ENCODE data around the gene FDX2. TPM values are rescaled to one million over a fixed set of nuclear protein-coding genes. Genes with fewer than 3 reads are reported as not detected.

Gene FDX2
- total RNA-seq, 1 experiment from 2014 or later: 21.0 TPM

- RAD21 ChIA-PET (ENCODE audit: low non-redundant PET in 1 of 2, low total read pairs in 2 of 2, uncharacterized antibody in 2 of 2, unreplicated experiment in 2 of 2): interaction anchor here in 1 of 2 experiments (0.7 kb wide), 1 partner anchor 1144 kb away, joined by 3 read pairs; no protein-coding TSS in a partner anchor
- no peak overlapping the region for H3K4me2 ChIP-seq (ENCODE audit: low read length)
- POLR2A ChIA-PET: no interaction called here
- peaks cover 24 to 32% of the 10 kb centered on the region in 2 experiments for H3K4me1 ChIP-seq (ENCODE audit: control insufficient read depth in 1 of 2, insufficient read depth in 2 of 2, low read length in 2 of 2)
- no peaks in the 10 kb centered on the region for H3K27me3 ChIP-seq (ENCODE audit: insufficient read depth, low read length)
- BruUV-seq (replicated peaks): no TSS peak
- no peaks in the 10 kb centered on the region for H3K9me2 ChIP-seq (ENCODE audit: insufficient read depth)
- peaks cover 0 to 11% of the 10 kb centered on the region in 2 experiments; a peak in 1 of 4 replicates for H3K36me3 ChIP-seq (ENCODE audit: control insufficient read depth in 1 of 2, insufficient read depth in 2 of 2, low read length in 2 of 2)
- no peak overlapping the region for H3K4me3 ChIP-seq (replicated peaks in 1 of 2; ENCODE audit: low read depth in 1 of 2, low read length in 2 of 2)
- no peak overlapping the region for H3K9ac ChIP-seq (ENCODE audit: low read length)
- DNase-seq (ENCODE audit: low read depth, low spot score) (no peak), ATAC-seq (no peak)
- no peaks in the 10 kb centered on the region for H3K9me3 ChIP-seq (ENCODE audit: control insufficient read depth in 1 of 2, insufficient read depth in 1 of 2, low read depth in 1 of 2, low read length in 2 of 2)
- TF ChIP-seq SRF (IDR thresholded peaks at IDR 0.05; ENCODE audit: low read depth) (no peak), RAD21 (IDR thresholded peaks at IDR 0.05; ENCODE audit: low read depth) (no peak), CTCF (IDR thresholded peaks at IDR 0.05 in 2 of 3, conservative IDR thresholded peaks at IDR 0.05 in 1 of 3; ENCODE audit: borderline replicate concordance in 1 of 3, insufficient read depth in 1 of 3, low read depth in 2 of 3, low read length in 2 of 3) (no peak), SP1 (IDR thresholded peaks at IDR 0.05; ENCODE audit: low read depth) (no peak), EZH2phosphoT487 (IDR thresholded peaks at IDR 0.05; ENCODE audit: borderline replicate concordance) (no peak), ZFX (IDR thresholded peaks at IDR 0.05) (no peak), POLR2A (IDR thresholded peaks at IDR 0.05; ENCODE audit: borderline replicate concordance, extremely low read depth, insufficient read depth, insufficient read length) (no peak), ATF3 (IDR thresholded peaks at IDR 0.05) (no peak), JUND (IDR thresholded peaks at IDR 0.05) (no peak), YY1 (IDR thresholded peaks at IDR 0.05; ENCODE audit: extremely low read depth, insufficient replicate concordance, low read depth, low read length) (no peak), MAX (IDR thresholded peaks at IDR 0.05) (no peak), CBX3 (IDR thresholded peaks at IDR 0.05; ENCODE audit: low read depth) (no peak), TCF7L2 (IDR thresholded peaks at IDR 0.05; ENCODE audit: borderline replicate concordance, extremely low read depth, insufficient read depth, insufficient read length) (no peak), REST (IDR thresholded peaks at IDR 0.05; ENCODE audit: low read depth) (no peak), EGR1 (IDR thresholded peaks at IDR 0.05; ENCODE audit: low read depth) (no peak), SIN3A (IDR thresholded peaks at IDR 0.05; ENCODE audit: low read depth) (no peak)
- no peaks in the 10 kb centered on the region; the same call in 1 of the 2 replicates for H4K20me1 ChIP-seq (ENCODE audit: insufficient read depth)
- no peaks in the 10 kb centered on the region for H3K79me2 ChIP-seq (ENCODE audit: insufficient read depth, low read length)
- intact Hi-C loops (cut with micrococcal nuclease): no loop called here
- no peak overlapping the region for H3K27ac ChIP-seq (ENCODE audit: low read depth, low read length)
- no peak overlapping the region for H2AFZ ChIP-seq (ENCODE audit: low read depth, low read length, poor library complexity, severe bottlenecking)
- CTCF ChIA-PET: interaction anchor here (7.7 kb wide), 1 partner anchor 128 kb away, joined by 233 read pairs; no protein-coding TSS in a partner anchor
Measured at GRCh38 chr19:10262771-10263170, 53.0 kb downstream of the FDX2 start.
